H1 (cell line): ENCODE results near the gene KIAA1671. TPM values are rescaled to one million over a fixed set of nuclear protein-coding genes. Genes with fewer than 3 reads are reported as not detected.

ENCODE experiments used
- CTCF ChIA-PET: fragments of 300-600 bp; sonication (Branson Sonifier 250); formaldehyde crosslinking; loops from one replicate; lab custom pipeline; 2021; ENCODE audit not compliant: partially characterized antibody; lab: Charles Lee
- POLR2A ChIA-PET: fragments of 300-600 bp; sonication (Branson Sonifier 250); formaldehyde crosslinking; loops from one replicate; lab custom pipeline; 2021; ENCODE audit warnings: inconsistent platforms; ENCODE audit not compliant: partially characterized antibody; lab: Charles Lee
- DNase-seq, 2 experiments: peaks; one replicate each; pipeline versions ENCODE4 v3.0.0 to v3.0.0-alpha.2; 2010 to 2022; ENCODE audit warnings: low spot score in 2 of 2, low read depth in 1 of 2, mixed read lengths in 1 of 2
- FAIRE-seq: peaks from 2 replicates; lab custom pipeline; 2011; peaks lifted over from hg19 to GRCh38; lab: Jason Lieb, UNC
- H2AFZ ChIP-seq: 2 replicates; pipeline ENCODE4 v1.8.1; 2012; ENCODE audit warnings: low read length, inconsistent platforms
- H2AK5ac ChIP-seq: 2 replicates; pipeline ENCODE4 v1.6.1; 2013; ENCODE audit warnings: low read depth, low read length
- H2BK120ac ChIP-seq: replicated peaks from 2 replicates; pipeline ENCODE3; 2013; ENCODE audit warnings: low read depth, low read length, inconsistent platforms
- H2BK12ac ChIP-seq: 2 replicates; pipeline ENCODE4 v1.6.1; 2013; ENCODE audit warnings: low read depth, low read length
- H2BK15ac ChIP-seq: 2 replicates; pipeline ENCODE4 v1.6.1; 2013; ENCODE audit warnings: low read length
- H2BK20ac ChIP-seq: 2 replicates; pipeline ENCODE4 v1.6.1; 2013; ENCODE audit warnings: low read length
- H2BK5ac ChIP-seq: 2 replicates; pipeline ENCODE4 v1.6.1; 2013; ENCODE audit warnings: low read depth, low read length
- H3K14ac ChIP-seq: 2 replicates; pipeline ENCODE4 v1.6.1; 2013; ENCODE audit warnings: inconsistent platforms; ENCODE audit not compliant: insufficient read length
- H3K18ac ChIP-seq: 2 replicates; pipeline ENCODE4 v1.6.1; 2013; ENCODE audit warnings: low read length; ENCODE audit errors: extremely low read depth
- H3K23ac ChIP-seq: 2 replicates; pipeline ENCODE4 v1.6.1; 2013; ENCODE audit warnings: inconsistent platforms; ENCODE audit not compliant: insufficient read length
- H3K23me2 ChIP-seq: 2 replicates; pipeline ENCODE4 v1.6.1; 2013; ENCODE audit warnings: low read depth, low read length
- H3K27ac ChIP-seq: 2 replicates; pipeline ENCODE4 v1.6.1; 2011; ENCODE audit warnings: low read depth, low read length, inconsistent platforms
- H3K27me3 ChIP-seq, 4 experiments: replicated peaks in 1 of 4; 1 replicate in 1 of 4; 2 replicates in 3 of 4; pipeline versions ENCODE4 v1.6.1 to v1.8.1; 2011 to 2013; ENCODE audit warnings: low read length in 3 of 4, mild to moderate bottlenecking in 3 of 4, inconsistent platforms in 2 of 4, mixed read lengths in 2 of 4, moderate library complexity in 1 of 4; ENCODE audit not compliant: control insufficient read depth in 3 of 4, insufficient read depth in 3 of 4; ENCODE audit errors: extremely low read depth in 1 of 4
- H3K36me3 ChIP-seq, 4 experiments: 2 replicates each; pipeline versions ENCODE4 v1.6.1 to v1.8.1; 2011 to 2013; ENCODE audit warnings: mild to moderate bottlenecking in 4 of 4, low read length in 3 of 4, moderate library complexity in 2 of 4, control low read depth in 1 of 4, inconsistent platforms in 1 of 4; ENCODE audit not compliant: insufficient read depth in 4 of 4, control insufficient read depth in 2 of 4
- H3K4ac ChIP-seq: replicated peaks from 2 replicates; pipeline ENCODE3; 2013; ENCODE audit warnings: low read length, low read depth, mixed read lengths, inconsistent platforms; ENCODE audit not compliant: insufficient read length
- H3K4me1 ChIP-seq, 4 experiments: replicated peaks in 1 of 4; 1 replicate in 1 of 4; 2 replicates in 3 of 4; pipeline versions ENCODE4 v1.6.1 to v1.8.1; 2011 to 2013; ENCODE audit warnings: low read length in 3 of 4, inconsistent platforms in 2 of 4, mixed read lengths in 1 of 4; ENCODE audit not compliant: insufficient read depth in 4 of 4, control insufficient read depth in 3 of 4
- H3K4me2 ChIP-seq, 2 experiments: 2 replicates each; pipeline versions ENCODE4 v1.6.1 to v1.8.1; 2011 to 2013; ENCODE audit warnings: low read depth in 2 of 2, low read length in 2 of 2, control low read depth in 1 of 2, inconsistent platforms in 1 of 2, mild to moderate bottlenecking in 1 of 2; ENCODE audit not compliant: insufficient read depth in 1 of 2
- H3K4me3 ChIP-seq, 4 experiments: fragments of 200-600, 300-600 bp in 1 of 4; sonication (generic), shearing (Covaris generic), sonication (Bioruptor Twin) in 1 of 4; 2 replicates each; pipeline versions ENCODE4 v1.5.1 to v1.8.1; 2011 to 2016; ENCODE audit warnings: low read length in 4 of 4, low read depth in 3 of 4, control low read depth in 2 of 4, inconsistent platforms in 2 of 4, mild to moderate bottlenecking in 2 of 4, mixed read lengths in 1 of 4, moderate library complexity in 1 of 4; ENCODE audit not compliant: insufficient read depth in 2 of 4; ENCODE audit errors: extremely low read depth in 1 of 4
- H3K56ac ChIP-seq: replicated peaks from 2 replicates; pipeline ENCODE3; 2013; ENCODE audit warnings: low read depth, mild to moderate bottlenecking, mixed read lengths, low read length, inconsistent platforms; ENCODE audit not compliant: insufficient read length
- H3K79me1 ChIP-seq: 2 replicates; pipeline ENCODE4 v1.6.1; 2013; ENCODE audit warnings: low read depth, low read length, control low read depth
- H3K79me2 ChIP-seq, 2 experiments: 2 replicates each; pipeline versions ENCODE4 v1.6.1 to v1.8.1; 2012 to 2013; ENCODE audit warnings: low read length in 2 of 2, mild to moderate bottlenecking in 2 of 2, inconsistent platforms in 1 of 2; ENCODE audit not compliant: insufficient read depth in 2 of 2, control insufficient read depth in 1 of 2
- H3K9ac ChIP-seq, 4 experiments: replicated peaks in 1 of 4; 1 replicate in 1 of 4; 2 replicates in 3 of 4; pipeline versions ENCODE4 v1.6.1 to v1.8.1; 2011 to 2013; ENCODE audit warnings: low read depth in 3 of 4, low read length in 3 of 4, control low read depth in 2 of 4, mild to moderate bottlenecking in 2 of 4, moderate library complexity in 2 of 4, inconsistent platforms in 1 of 4; ENCODE audit errors: extremely low read depth in 1 of 4
- H3K9me3 ChIP-seq, 2 experiments: 2 replicates each; pipeline versions ENCODE4 v1.6.1 to v1.8.1; 2012 to 2013; ENCODE audit warnings: mild to moderate bottlenecking in 2 of 2, moderate library complexity in 2 of 2, control low read depth in 1 of 2, inconsistent platforms in 1 of 2, low read depth in 1 of 2, low read length in 1 of 2, mixed read lengths in 1 of 2; ENCODE audit not compliant: insufficient read depth in 2 of 2
- H4K20me1 ChIP-seq, 2 experiments: replicated peaks in 1 of 2; 2 replicates each; pipeline versions ENCODE3 to v1.8.1; 2011 to 2013; ENCODE audit warnings: inconsistent platforms in 2 of 2, low read length in 2 of 2, mild to moderate bottlenecking in 1 of 2; ENCODE audit not compliant: insufficient read depth in 2 of 2, control insufficient read depth in 1 of 2
- H4K5ac ChIP-seq: 2 replicates; pipeline ENCODE4 v1.6.1; 2013; ENCODE audit warnings: low read length, low read depth, mixed read lengths, inconsistent platforms; ENCODE audit not compliant: insufficient read length
- H4K8ac ChIP-seq: 2 replicates; pipeline ENCODE4 v1.8.0; 2013; ENCODE audit warnings: mild to moderate bottlenecking, moderate library complexity, low read length, inconsistent platforms; ENCODE audit not compliant: insufficient read depth; ENCODE audit errors: extremely low read depth
- H4K91ac ChIP-seq: replicated peaks from 2 replicates; pipeline ENCODE3; 2013; ENCODE audit warnings: low read length, mixed read lengths, inconsistent platforms; ENCODE audit not compliant: insufficient read length
- BRCA1 ChIP-seq: IDR thresholded peaks from 2 replicates; pipeline ENCODE4 v1.6.1; 2012; ENCODE audit warnings: low read depth, low read length, improper control_type of control experiment
- CBX8 ChIP-seq: fragments of 300-800, 300-1000 bp; sonication (generic); IDR thresholded peaks from 2 replicates; pipeline ENCODE4 v1.7.1; 2016; ENCODE audit warnings: low read depth, low read length, borderline replicate concordance
- EP300 ChIP-seq, 2 experiments: IDR thresholded peaks; 1 replicate in 1 of 2; 2 replicates in 1 of 2; pipeline ENCODE4 v1.6.1; 2011 to 2012; ENCODE audit warnings: low read depth in 2 of 2, low read length in 2 of 2, mild to moderate bottlenecking in 2 of 2, borderline replicate concordance in 1 of 2, inconsistent platforms in 1 of 2, moderate library complexity in 1 of 2
- HDAC6 ChIP-seq: IDR thresholded peaks from one replicate; pipeline ENCODE4 v1.7.1; 2012; ENCODE audit warnings: low read depth, mild to moderate bottlenecking, inconsistent platforms, low read length, moderate library complexity
- NANOG ChIP-seq: IDR thresholded peaks from 2 replicates; pipeline ENCODE4 v1.6.1; 2011; ENCODE audit warnings: low read length, low read depth, mild to moderate bottlenecking, inconsistent platforms; ENCODE audit not compliant: insufficient read depth, poor library complexity, severe bottlenecking
- PHF8 ChIP-seq: fragments of 200-600 bp; sonication (generic); conservative IDR thresholded peaks from 2 replicates; pipeline ENCODE4 v1.7.1; 2012; ENCODE audit warnings: low read depth, mild to moderate bottlenecking, inconsistent platforms, low read length, moderate library complexity
- POU5F1 ChIP-seq: IDR thresholded peaks from 2 replicates; pipeline ENCODE4 v1.6.1; 2011; ENCODE audit warnings: low read depth, mild to moderate bottlenecking, low read length, moderate library complexity
- SIX5 ChIP-seq: IDR thresholded peaks from 2 replicates; pipeline ENCODE4 v1.6.1; 2011; ENCODE audit warnings: mild to moderate bottlenecking, low read depth, low read length
- TAF1 ChIP-seq: IDR thresholded peaks from 2 replicates; pipeline ENCODE4 v1.6.1; 2011; ENCODE audit warnings: mild to moderate bottlenecking, low read depth, low read length
- TAF7 ChIP-seq: optimal IDR thresholded peaks from 2 replicates; pipeline ENCODE3; 2011; ENCODE audit warnings: low read depth, mild to moderate bottlenecking, inconsistent platforms, low read length, moderate library complexity, borderline replicate concordance
- WGBS, 2 experiments: shearing (Covaris generic) in 1 of 2; methylation state at CpG; one replicate each; pipeline versions ENCODE4 v1.1.6 to v1.1.7; 2013 to 2015; ENCODE audit warnings: low lambda C conversion rate in 2 of 2, mixed read lengths in 2 of 2, inconsistent platforms in 1 of 2, low coverage in 1 of 2, missing lambda C conversion rate in 1 of 2; ENCODE audit not compliant: insufficient replicate concordance in 2 of 2, insufficient coverage in 1 of 2, insufficient read length in 1 of 2; ENCODE audit errors: extremely low coverage in 1 of 2, missing lambda C conversion rate in 1 of 2; 5-methylcytosine and 5-hydroxymethylcytosine counted together
- polyA plus RNA-seq, 7 experiments: library from polyadenylated mRNA; depleted of rRNA in 3 of 7; stranded (reverse) in 5 of 7; unstranded in 2 of 7; fragments of >200 nt in 5 of 7; fragments of 200-250 nt in 2 of 7; gene quantifications; 1 replicate in 5 of 7; 2 replicates in 1 of 7; 4 replicates in 1 of 7; pipeline versions ENCODE4 v1.2.1 to v1.2.3, GENCODE V29; 2011 to 2013; ENCODE audit warnings: missing spikeins in 2 of 7, mixed read lengths in 2 of 7
- total RNA-seq: library from RNA; stranded (reverse); fragmentation: NEBNext Ultra II Directional; extraction: Animal tissue kit (Norgen Biotek cat#: 25700); gene quantifications from 2 replicates; pipeline ENCODE4 v1.2.1, GENCODE V29; 2021
- TF ChIP-seq, protein P1 (sequence below): IDR thresholded peaks from 2 replicates; pipeline ENCODE4 v1.6.1; 2012; ENCODE audit warnings: inconsistent platforms

Gene KIAA1671
- total and polyA plus RNA-seq, 2 of the 8 experiments (the other 6 are each of a cell fraction or from before 2014, with no cell fraction given) = 6.4 to 23.9 TPM

DNA sequence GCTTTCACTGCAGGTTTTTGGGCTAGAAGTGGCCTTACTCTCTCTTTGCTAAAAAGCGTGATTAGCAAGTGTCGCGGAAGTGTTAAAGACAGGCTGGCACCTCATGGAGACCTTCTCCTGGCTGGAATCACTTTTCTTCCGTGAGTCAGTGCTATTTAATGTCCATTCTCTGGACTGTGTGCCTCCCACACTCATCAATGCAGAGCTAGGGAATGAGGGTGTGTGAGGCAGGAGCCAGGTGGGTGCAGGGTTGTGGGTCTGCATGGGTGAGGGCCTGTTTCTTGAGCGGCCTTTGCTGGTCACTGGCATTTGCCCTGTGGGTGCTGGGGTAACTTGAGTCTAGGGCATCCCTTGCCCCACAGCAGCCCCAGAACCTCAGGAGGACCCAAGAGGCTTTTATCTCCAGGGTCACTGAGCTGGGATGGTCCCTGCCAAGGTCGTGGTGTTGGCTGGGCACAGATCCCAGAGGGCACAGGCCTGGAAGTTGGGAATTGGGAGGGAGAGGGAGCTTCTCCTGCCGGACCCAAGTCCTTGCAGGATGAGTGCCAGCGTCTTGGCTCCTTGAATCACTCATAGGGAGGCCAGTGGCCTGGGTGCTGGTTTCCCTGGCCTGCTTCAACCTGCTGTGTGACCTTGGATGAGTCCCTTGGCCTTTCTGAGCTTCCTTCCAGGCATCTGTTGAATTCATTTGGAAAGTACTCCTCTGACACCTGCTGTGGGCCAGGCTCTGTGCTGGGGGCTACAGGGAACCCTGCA is 30.0 kb downstream of the KIAA1671 start:
- Histone ChIP-seq H3K36me3 (no peaks in the 10 kb centered on the region), H3K4me3 (no peak overlapping the region), H2BK5ac (no peak overlapping the region), H2BK12ac (0 out of 2 replicates have a peak overlapping the region, but pooled peaks have one; percentile 75), H3K27ac (no peak overlapping the region), H3K23me2 (peaks cover 2% of the 10 kb centered on the region; the same call in 1 of the 2 replicates), H3K4ac (no peak overlapping the region), H4K8ac (no peak overlapping the region; the same call in 1 of the 2 replicates), H3K79me1 (peaks cover 4% of the 10 kb centered on the region), H3K79me2 (peaks cover 0 to 9% of the 10 kb centered on the region in 2 experiments; a peak in 2 of 4 replicates), H3K4me2 (no peak overlapping the region), H3K9ac (no peak overlapping the region), H3K56ac (no peak overlapping the region), H2AK5ac (no peak overlapping the region), H4K20me1 (no peaks in the 10 kb centered on the region), H4K5ac (no peak overlapping the region), H3K4me1 (peaks cover 0 to 6% (median 4%) of the 10 kb centered on the region in 4 experiments; a peak in 6 of 7 replicates), H2AFZ (no peak overlapping the region), H4K91ac (no peak overlapping the region), H3K14ac (no peak overlapping the region), H2BK120ac (no peak overlapping the region), H2BK20ac (no peak overlapping the region), H2BK15ac (0 out of 2 replicates have a peak overlapping the region, but pooled peaks have one; percentile 88), H3K27me3 (no peaks in the 10 kb centered on the region), H3K18ac (no peak overlapping the region), H3K9me3 (no peaks in the 10 kb centered on the region), H3K23ac (no peak overlapping the region)
- no peak for DNase-seq
- ChIA-PET CTCF (interaction anchor here (0.6 to 5.7 kb wide), 13 partner anchors 8 to 133 kb away, joined by 3 to 26 read pairs (median 4); no protein-coding TSS in a partner anchor), POLR2A (interaction anchor here (0.9 to 2.0 kb wide), 5 partner anchors 8 to 172 kb away, joined by 3 to 5 read pairs (median 3); no protein-coding TSS in a partner anchor)
- WGBS, 2 experiments = 90% methylated on average over 8 of the region's 8 CpGs; no CpG with 5 or more reads in 1 of the 2 experiments
- no peak for FAIRE-seq
- TF ChIP-seq EP300 (IDR thresholded peaks at IDR 0.05; ENCODE audit: borderline replicate concordance in 1 of 2, low read depth in 2 of 2, low read length in 2 of 2) (no peak), HDAC6 (no peak), PHF8 (no peak), BRCA1 (no peak), SIX5 (no peak), POU5F1 (no peak), NANOG (no peak), CBX8 (no peak), TAF1 (no peak), TAF7 (no peak)
- TF ChIP-seq, protein P1, sequence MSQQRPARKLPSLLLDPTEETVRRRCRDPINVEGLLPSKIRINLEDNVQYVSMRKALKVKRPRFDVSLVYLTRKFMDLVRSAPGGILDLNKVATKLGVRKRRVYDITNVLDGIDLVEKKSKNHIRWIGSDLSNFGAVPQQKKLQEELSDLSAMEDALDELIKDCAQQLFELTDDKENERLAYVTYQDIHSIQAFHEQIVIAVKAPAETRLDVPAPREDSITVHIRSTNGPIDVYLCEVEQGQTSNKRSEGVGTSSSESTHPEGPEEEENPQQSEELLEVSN = no peak
